T-helper 2 cell treated with Interferon-gamma antibody and Interleukin-4, amounts not matched to agents 5 μg/mL and 100 μg/mL, for 36 hours (primary cell): ENCODE measurements around the gene SOCS4.

Experiments used
- DNase-seq: peaks from one replicate; pipeline ENCODE4 v3.0.0; 2021; ENCODE audit warnings: low spot score
- H3K27ac Mint-ChIP-seq: one replicate; pipeline ENCODE4 v1.8.0; 2021; ENCODE audit warnings: mild to moderate bottlenecking, mixed read lengths
- H3K27me3 Mint-ChIP-seq: one replicate; pipeline ENCODE4 v1.8.0; 2021; ENCODE audit warnings: low read depth, mixed read lengths
- H3K36me3 Mint-ChIP-seq: one replicate; pipeline ENCODE4 v1.8.0; 2021; ENCODE audit warnings: low read depth, mixed read lengths
- H3K4me1 Mint-ChIP-seq: one replicate; pipeline ENCODE4 v1.8.0; 2021; ENCODE audit warnings: low read depth, mixed read lengths
- H3K4me3 Mint-ChIP-seq: one replicate; pipeline ENCODE4 v1.8.0; 2022; ENCODE audit warnings: mild to moderate bottlenecking, moderate library complexity, mixed read lengths
- H3K9me3 Mint-ChIP-seq: one replicate; pipeline ENCODE4 v1.8.0; 2021; ENCODE audit warnings: mixed read lengths

SOCS4 gene

DNA sequence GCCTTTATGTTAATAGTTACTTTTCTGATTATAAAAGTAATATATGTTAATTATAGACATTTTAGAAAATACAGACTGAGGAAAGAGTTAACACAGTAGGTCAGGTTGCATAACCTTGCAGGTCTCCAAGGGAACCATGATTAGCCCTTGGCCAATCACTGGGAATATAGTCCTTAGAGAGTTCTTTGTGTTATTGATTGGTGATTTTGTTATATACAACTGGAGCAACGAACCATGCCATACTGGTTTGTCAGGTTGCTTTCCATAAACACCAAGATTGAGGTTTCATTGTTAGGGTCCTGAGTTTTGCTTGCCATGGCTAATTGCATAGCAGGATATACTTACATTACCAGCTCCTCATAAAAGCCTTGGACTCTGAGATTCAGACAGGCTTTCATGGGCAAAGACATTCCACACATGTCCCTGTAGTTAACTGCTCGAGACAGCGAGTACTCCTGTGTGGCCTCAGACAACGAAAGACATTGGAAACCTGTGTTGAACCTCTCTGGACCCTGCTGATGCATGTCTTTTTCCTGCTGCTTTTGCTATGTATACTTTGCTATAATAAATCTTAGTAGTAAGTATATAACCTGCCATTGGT lies 58.1 kb downstream of the SOCS4 start:
- no peak overlapping the region for H3K4me3 Mint-ChIP-seq
- H3K4me1 Mint-ChIP-seq: peaks cover 3% of the 10 kb centered on the region
- no peak overlapping the region for H3K27ac Mint-ChIP-seq
- no peak for DNase-seq
- H3K27me3 Mint-ChIP-seq: peaks cover 6% of the 10 kb centered on the region
- no peaks in the 10 kb centered on the region for H3K9me3 Mint-ChIP-seq
- H3K36me3 Mint-ChIP-seq: no peaks in the 10 kb centered on the region

DNA sequence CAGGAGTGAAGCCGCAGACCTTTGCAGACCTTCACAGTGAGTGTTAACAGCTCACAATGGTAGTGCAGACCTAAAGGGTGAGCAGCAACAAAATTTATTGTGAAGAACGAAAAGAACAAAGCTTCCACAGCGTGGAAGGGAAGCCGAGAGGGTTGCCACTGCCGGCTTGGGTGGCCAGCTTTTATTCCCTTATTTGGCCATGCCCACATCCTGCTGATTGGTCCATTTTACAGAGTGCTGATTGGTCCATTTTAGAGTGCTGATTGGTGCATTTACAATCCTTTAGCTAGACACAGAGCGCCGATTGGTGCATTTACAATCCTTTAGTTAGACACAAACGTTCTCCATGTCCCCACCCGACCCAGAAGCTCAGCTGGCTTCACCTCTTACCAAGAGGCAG lies 59.9 kb downstream of the SOCS4 start:
- peaks cover 3% of the 10 kb centered on the region for H3K27me3 Mint-ChIP-seq
- H3K4me3 Mint-ChIP-seq: no peak overlapping the region

DNA sequence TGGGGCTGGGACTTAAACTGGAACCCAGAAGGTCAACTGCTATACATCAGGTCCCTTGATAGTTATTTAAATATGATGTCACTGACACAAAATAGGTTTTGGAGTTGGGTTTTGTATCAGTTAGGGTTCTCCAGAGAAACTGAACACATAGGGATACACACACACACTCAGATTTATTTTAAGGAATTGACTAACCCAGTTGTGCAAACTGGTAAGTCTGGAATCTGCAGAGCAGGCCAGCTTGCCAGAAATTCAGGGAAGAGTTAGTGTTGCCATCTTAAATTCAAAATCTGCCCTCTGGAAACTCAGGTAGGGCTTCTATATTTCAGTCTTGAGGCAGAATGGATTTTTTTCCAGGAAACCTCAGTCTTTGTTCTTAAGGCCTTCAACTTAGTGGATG lies 61.3 kb downstream of the SOCS4 start:
- peaks cover 3% of the 10 kb centered on the region for H3K27me3 Mint-ChIP-seq

More for the DNA sequence above, 59.9 kb downstream of the SOCS4 start:
- peaks cover 5% of the 10 kb centered on the region for H3K4me1 Mint-ChIP-seq
- H3K9me3 Mint-ChIP-seq: no peaks in the 10 kb centered on the region
- no peaks in the 10 kb centered on the region for H3K36me3 Mint-ChIP-seq
- no peak overlapping the region for H3K27ac Mint-ChIP-seq
- DNase-seq: no peak

DNA sequence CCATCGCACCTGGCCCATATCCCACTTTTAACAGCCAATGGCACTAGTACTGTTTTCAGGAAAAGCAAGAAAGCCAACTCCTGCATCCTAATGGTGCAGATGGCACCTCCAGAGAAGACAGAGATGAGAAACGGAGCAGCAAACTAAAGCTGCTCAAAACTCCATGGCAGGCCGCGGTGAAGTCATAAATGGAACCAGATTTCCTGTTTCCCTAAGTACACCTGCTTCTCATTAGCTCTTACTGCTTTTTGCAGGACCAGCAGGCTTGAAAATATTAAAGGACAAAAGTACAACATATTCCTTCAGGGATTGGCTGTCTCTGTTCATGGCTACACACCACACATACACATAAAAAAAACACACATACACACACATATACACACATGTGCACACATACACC lies 65.3 kb downstream of the SOCS4 start:
- no peaks in the 10 kb centered on the region for H3K9me3 Mint-ChIP-seq
- no peak overlapping the region for H3K27ac Mint-ChIP-seq
- no peaks in the 10 kb centered on the region for H3K27me3 Mint-ChIP-seq
- no peak overlapping the region for H3K4me3 Mint-ChIP-seq
- DNase-seq: no peak
- H3K36me3 Mint-ChIP-seq: no peaks in the 10 kb centered on the region
- peaks cover 13% of the 10 kb centered on the region for H3K4me1 Mint-ChIP-seq

More for the DNA sequence above, 61.3 kb downstream of the SOCS4 start:
- no peaks in the 10 kb centered on the region for H3K9me3 Mint-ChIP-seq
- H3K4me3 Mint-ChIP-seq: no peak overlapping the region
- no peaks in the 10 kb centered on the region for H3K36me3 Mint-ChIP-seq
- DNase-seq: no peak
- H3K27ac Mint-ChIP-seq: no peak overlapping the region
- H3K4me1 Mint-ChIP-seq: peaks cover 7% of the 10 kb centered on the region

DNA sequence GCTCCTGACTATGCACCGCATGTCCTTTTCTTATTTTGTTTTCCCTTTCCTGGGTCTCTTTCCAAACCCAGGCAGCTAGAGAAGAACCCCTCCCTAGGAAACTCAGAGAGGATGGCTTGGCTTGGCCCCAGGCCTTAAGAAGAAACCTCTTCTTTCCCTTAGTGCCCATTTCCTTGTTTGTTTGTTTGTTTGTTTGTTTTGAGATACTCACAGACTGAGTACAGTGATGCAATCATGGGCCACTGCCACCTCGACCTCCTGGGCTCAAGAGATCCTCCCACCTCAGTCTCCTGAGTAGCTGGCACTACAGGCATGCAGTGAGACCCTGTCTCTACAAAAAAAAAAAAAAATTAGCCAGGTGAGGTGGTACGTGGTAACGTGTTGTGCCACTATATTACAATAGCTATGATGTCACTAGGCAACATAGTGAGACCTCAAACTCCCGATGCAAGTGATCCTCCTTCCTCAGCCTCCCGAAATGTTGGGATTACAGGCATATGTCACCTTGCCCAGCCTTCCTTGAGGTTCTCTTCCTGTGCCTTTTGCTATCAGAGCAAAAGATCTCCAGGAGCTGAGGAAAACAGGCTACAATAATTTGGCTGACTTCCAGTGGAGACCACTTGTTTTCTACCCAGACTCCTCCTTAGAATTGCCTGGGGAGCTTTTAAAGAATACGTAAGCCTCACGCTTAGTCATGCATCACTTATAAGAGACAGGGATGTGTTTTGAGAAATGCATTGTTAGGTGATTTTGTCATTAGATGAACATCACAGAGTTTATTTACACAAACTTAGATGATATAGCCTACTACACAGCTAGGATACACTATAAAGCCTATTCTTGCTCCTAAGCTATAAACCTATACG lies 67.5 kb downstream of the SOCS4 start:
- peaks cover 28% of the 10 kb centered on the region for H3K4me1 Mint-ChIP-seq
- DNase-seq: no peak
- no peak overlapping the region for H3K4me3 Mint-ChIP-seq
- no peaks in the 10 kb centered on the region for H3K36me3 Mint-ChIP-seq
- H3K27ac Mint-ChIP-seq: no peak overlapping the region
- H3K9me3 Mint-ChIP-seq: no peaks in the 10 kb centered on the region
- H3K27me3 Mint-ChIP-seq: no peaks in the 10 kb centered on the region

DNA sequence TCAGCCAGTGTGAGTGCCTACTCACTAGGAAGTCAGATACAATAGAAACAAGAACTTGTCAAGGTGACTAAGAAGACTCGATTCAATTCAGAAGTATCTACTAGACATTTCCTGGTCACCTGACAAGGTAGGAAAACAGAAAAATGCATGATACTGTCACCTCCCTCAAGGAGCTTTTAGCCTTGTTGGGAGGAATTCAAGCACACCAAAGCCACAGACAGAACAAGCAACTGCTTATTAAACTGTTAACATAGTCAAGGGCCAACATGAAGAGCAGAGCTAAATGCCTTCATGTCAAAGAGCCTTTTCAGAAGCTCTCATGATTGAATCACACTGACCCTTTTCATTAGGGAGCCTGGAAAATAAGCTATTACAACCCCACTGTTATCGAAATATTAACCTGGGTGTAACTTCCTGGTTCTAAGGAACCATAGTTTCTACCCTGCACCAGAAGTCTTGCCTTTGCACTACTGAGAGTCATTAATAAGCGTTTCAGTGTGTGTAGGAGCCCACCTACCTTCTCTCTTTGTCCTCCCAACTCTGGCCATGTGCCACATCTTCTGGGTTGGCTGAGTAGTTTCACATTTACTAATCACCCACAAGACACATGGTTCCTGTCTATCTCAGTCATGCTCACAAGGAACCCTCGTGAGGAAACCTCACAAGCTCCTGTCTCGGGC lies 71.0 kb downstream of the SOCS4 start:
- H3K9me3 Mint-ChIP-seq: no peaks in the 10 kb centered on the region
- H3K36me3 Mint-ChIP-seq: no peaks in the 10 kb centered on the region
- H3K27me3 Mint-ChIP-seq: no peaks in the 10 kb centered on the region
- H3K4me1 Mint-ChIP-seq: peaks cover 41% of the 10 kb centered on the region
- peak overlapping the region; percentile 89 for H3K27ac Mint-ChIP-seq
- peak; percentile 55 for DNase-seq
- peak overlapping the region; percentile 40 for H3K4me3 Mint-ChIP-seq

DNA sequence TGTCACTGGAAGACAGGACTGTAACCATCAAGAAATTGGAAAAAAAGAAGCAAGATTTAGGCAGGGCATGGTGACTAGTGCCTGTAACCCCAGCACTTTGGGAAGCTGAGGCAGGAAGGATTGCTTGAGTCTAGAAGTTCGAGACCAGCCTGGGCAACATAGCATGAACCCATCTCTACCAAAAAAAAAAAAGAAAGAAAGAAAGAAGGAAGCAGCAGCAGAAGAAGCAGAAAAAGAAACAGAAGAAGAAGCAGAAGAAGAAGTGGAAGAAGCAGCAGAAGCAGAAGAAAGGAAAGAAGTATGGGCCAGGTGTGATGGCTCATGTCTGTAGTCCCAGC lies 71.5 kb downstream of the SOCS4 start:
- no peaks in the 10 kb centered on the region for H3K9me3 Mint-ChIP-seq
- no peak for DNase-seq
- no peaks in the 10 kb centered on the region for H3K27me3 Mint-ChIP-seq
- no peaks in the 10 kb centered on the region for H3K36me3 Mint-ChIP-seq
- H3K27ac Mint-ChIP-seq: peak overlapping the region; percentile 89
- peak overlapping the region; percentile 40 for H3K4me3 Mint-ChIP-seq
- peaks cover 44% of the 10 kb centered on the region for H3K4me1 Mint-ChIP-seq
